Limb (tissue), 2 donors: ENCODE results near the gene CSPG4.
"Not testable (repeated sequence)": the region's sequence is repeated elsewhere in the genome, so short reads cannot be mapped to it uniquely, and the experiment has no call there.

Experiments used
- DNase-seq, 2 donors: peaks; one replicate each; pipeline ENCODE4 v3.0.0-alpha.2; 2016; ENCODE audit errors: extremely low spot score in 2 of 2

Gene CSPG4

GRCh38 chr15:75649848-75650247 is 62.8 kb downstream of the CSPG4 start:
- DNase-seq: no peak

DNA sequence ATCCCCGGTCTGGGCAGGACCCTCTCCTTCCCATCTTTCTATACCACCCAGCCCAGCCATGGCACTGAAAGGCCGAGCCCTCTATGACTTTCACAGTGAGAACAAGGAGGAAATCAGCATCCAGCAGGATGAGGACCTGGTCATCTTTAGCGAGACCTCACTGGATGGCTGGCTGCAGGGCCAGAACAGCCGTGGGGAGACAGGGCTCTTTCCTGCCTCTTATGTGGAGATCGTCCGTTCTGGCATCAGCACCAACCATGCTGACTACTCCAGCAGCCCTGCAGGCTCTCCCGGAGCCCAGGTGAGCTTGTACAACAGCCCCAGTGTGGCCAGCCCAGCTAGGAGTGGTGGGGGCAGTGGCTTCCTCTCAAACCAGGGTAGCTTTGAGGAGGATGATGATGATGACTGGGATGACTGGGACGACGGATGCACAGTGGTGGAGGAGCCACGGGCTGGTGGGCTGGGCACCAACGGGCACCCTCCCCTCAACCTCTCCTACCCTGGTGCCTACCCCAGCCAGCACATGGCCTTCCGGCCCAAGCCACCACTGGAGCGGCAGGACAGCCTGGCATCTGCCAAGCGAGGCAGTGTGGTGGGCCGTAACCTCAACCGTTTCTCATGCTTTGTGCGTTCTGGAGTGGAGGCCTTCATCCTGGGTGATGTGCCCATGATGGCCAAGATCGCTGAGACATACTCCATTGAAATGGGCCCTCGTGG is 63.4 kb downstream of the CSPG4 start:
- no peak for DNase-seq

- peak in 1 of 2 donors; percentile 61 for DNase-seq
These were observed 64.3 kb downstream of the CSPG4 start for GRCh38 chr15:75648156-75649000.

GRCh38 chr15:75647370-75648155 is 65.1 kb downstream of the CSPG4 start, which contains the start of gene SNX33:
TSS of gene SNX33 (plus strand) at chr15:75647912. CDS start at chr15:75649103, 1,191 bp downstream.
- DNase-seq: peak; percentile 81 to 87

DNA sequence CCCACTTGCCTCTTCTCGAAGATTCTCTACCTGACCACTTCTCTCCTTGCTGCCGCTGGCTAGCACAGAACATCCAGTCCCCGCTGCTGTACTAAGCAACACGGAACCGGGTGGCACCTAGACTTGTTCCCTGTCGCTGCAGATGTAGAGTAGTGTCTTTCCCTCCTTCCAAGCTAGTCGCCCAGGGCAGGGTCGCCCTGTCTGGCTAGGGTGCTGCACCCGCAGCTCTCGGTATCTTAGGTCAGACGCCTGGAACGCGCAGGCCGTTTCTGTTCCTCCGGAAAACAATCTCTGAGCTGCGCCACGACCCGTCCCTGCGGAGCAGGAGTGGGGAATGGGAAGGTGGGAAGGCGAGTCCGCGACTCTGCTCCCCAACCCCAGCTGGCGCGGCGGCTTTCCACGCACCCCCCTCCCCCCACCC is 65.7 kb downstream of the CSPG4 start:
- no peak for DNase-seq

- DNase-seq: no peak
These were observed 66.3 kb downstream of the CSPG4 start for GRCh38 chr15:75646112-75646943.

DNA sequence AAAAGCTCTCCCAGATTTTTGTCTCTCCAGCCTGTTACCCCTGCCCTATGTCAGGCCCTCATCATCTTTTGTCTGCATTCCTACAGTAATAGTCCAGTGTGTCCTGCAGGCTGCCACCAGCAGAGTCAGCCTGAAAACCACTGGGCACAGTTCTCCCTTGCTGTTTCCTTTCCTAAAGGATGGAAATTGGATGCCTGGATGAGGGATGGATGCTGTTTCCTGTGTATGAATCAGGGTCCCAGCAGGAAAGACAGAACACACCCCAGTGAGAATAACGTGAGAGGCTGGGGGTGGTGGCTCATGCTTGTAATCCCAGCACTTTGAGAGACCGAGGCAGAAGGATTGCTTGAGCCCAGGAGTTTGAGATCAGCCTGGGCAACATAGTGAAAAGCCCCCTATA is 68.3 kb downstream of the CSPG4 start:
- no peak for DNase-seq

DNA sequence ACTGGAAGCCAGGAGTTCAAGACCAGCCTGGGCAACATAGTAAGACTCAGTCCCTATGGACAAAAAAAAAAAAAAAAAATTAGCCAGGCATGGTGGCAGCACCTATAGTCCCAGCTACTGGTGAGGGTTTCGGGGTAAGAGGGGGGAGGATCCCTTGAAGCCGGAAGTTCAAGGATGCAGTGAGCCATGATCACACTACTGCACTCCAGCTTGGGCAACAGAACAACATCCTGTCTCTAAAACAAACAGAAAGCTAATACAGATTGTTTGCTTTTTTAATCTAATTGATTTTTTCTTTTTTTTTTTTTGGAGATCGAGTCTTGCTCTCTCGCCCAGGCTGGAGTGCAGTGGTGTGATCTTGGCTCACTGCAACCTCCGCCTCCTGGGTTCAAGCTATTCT is 71.0 kb downstream of the CSPG4 start:
- no peak for DNase-seq

DNA sequence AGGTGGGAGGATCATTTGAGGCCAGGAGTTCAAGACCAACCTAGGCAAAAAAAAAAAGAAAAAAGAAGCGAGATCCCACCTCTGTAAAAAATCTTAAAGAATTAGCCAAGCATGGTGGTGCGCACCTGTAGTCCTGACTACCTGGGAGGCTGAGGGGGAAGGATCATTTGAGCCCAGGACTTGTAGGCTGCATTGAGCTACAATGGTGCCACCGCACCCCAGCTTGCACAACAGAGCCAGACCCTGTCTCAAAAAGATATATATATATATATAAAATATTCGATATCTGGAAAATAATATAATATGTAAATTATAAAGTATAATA is 71.5 kb downstream of the CSPG4 start:
- no peak for DNase-seq

GRCh38 chr15:75640483-75641178 is 72.0 kb downstream of the CSPG4 start:
- DNase-seq: peak in 1 of 2 donors; percentile 67

DNA sequence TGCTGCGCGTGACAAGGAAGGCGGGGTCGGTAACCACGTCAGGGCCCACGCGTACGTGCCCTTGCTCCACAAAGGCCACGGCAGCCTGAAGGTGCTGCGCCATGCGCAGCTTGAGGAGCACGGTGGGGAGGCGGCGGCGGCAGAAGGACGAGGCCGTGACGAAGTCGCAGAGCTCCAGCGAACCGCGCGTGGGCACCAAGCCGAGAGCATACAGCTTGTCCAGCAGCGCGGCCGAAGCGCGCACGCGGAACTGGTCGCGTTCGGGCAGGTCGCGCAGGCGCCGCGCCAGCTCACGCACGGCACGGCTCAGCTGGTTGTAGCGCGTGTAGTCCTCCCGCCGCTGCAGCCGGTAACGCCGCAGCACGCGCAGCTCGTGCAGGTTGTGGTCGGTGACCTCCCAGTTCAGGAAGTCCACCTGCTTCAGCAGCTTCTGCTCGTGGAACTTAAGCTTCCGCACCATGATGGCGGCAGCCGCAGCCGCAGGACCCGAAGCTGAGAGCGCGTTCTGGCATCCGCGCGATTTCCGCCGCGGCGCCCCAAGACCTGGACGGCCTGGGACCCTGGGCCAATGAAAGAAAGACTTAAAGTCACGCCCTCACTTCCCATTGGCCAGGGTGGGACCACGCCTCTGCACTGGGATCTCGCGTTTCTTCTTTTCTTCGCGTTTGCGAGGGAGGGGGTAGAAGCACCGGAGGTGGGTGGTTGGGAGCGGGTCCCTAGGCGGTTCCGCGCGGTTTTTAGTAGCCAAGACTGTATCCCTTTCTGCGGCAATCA is 72.8 kb downstream of the CSPG4 start, which contains the start of gene IMP3:
Gene IMP3, minus strand, starts transcription at position 516 of the 774 bp plus-strand sequence. Its CDS starts 56 bp downstream, at position 460.
- DNase-seq: peak; percentile 94 to 96

GRCh38 chr15:75639191-75639708 is 73.4 kb downstream of the CSPG4 start:
- DNase-seq: no peak

GRCh38 chr15:75637245-75638009 is 75.2 kb downstream of the CSPG4 start:
- DNase-seq: no peak

DNA sequence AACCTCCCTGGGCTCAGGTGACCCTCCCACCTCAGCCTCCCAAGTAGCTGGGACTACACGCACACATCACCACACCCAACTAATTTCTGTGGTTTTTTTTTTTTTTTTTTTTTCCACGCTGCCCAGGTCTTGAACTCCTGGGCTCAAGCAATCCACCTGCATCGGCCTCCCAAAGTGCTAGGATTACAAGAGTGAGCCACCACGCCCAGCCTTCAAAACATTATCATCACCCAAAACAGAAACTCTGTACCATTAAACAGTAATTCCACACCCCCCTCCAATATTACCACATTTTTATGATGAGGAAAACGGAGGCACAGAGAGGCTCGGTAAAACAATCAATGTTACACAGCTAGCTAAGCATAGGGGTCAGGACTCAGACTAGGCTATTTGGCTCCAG is 76.6 kb downstream of the CSPG4 start:
- no peak for DNase-seq

- DNase-seq: not testable (repeated sequence)
These were observed 78.7 kb downstream of the CSPG4 start for GRCh38 chr15:75633922-75634321.

DNA sequence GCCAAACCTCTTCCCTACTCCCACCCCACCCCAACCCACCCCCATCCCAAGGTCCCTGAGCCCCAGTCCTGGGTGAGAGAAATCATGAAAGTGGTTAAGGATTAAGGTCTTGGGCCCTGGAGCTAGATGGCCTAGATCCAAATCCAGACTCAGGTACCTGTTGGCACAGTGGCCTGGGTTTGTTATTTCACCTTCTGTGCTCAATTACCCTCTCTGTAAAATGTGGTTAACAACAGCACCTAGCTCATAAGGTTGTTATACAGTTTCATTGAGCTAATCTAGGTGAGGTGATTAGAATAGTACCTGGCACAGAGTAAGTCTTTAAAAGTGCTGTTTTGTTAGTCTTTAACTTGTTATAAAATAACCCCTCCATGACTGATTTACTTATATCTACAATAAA is 80.7 kb downstream of the CSPG4 start:
- no peak for DNase-seq

DNA sequence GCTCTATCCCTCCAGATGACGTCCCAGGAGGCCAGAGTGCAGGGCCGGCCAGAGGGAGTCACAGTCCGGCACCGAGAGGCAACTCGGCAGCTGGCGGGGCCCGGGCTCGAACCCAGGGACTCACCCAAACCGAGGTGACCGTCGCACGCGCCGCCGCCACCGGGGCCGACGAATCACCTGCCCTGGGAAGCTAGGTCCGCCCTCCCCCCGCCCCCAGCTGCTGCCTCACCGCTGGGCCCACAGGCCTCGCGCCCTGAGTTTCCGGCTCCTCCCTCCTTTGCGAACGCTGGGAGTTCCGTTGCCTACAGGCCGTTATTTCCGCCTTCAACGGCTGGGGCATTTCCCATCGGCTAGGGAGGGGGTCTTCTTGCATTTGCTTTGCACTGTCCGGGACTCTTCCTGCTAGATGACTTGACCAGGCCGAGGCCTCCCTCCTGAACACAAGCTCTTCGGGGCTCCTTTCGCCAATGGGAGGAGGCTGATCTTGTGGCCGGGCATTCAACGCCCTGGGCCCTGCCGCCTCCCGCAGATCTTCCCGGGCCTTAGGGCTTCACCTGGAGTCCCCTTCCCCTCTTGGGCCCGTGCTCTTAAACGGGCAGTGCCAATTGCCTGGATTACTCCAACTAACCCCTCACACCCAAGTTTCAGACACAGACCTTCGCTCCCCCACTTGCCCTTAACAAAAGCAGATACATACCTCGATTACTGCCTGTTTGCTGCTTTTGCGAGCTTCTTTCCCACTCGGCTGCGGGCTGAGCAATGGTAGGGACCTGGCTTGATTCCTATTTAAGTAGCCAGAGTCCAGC is 86.9 kb downstream of the CSPG4 start, which contains the start of gene SNUPN:
Gene SNUPN, minus strand, starts transcription at position 184 of the 806 bp plus-strand sequence. CDS start 4,674 bp downstream, outside the sequence.
- DNase-seq: peak; percentile 95 to 97
